Measurements from ENCODE around the gene MYO19. TPM values are rescaled to one million over a fixed set of nuclear protein-coding genes. Genes with fewer than 3 reads are reported as not detected.

MYO19 gene
- total RNA-seq, 1 experiment from 2014 or later: 144 TPM

DNA sequence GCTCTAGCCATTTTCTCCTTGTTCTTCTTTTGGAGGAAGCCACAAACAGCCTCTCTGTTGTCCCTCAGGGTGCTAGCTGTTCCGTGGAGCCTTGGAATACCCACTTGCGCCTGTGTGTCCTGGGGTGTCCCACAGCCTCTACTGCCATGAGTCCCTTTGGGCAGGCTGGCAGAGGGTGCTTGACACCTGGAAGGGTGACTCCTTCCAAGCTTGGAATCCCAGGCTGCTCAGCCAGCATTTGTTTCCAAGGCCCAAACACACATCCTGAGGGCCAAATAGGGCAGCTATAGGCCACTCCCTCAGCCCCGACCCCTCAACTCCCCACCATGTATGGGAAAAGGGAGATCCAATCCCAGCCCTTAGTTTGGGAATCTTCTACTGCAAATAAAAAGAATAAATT is 33.3 kb downstream of the MYO19 start:
- Histone ChIP-seq H3K18ac (ENCODE audit: insufficient read length, low read depth, low read length) (no peak overlapping the region), H3K27me3 (ENCODE audit: insufficient read depth, low read length) (no peaks in the 10 kb centered on the region), H3K79me2 (ENCODE audit: insufficient read depth, low read length) (no peaks in the 10 kb centered on the region), H4K20me1 (ENCODE audit: control insufficient read depth, insufficient read depth, insufficient read length) (peaks cover 2% of the 10 kb centered on the region), H3K23me2 (ENCODE audit: insufficient read length, low read depth, low read length, poor library complexity, severe bottlenecking) (no peaks in the 10 kb centered on the region), H3K4ac (ENCODE audit: low read depth, low read length) (no peak overlapping the region), H2BK12ac (ENCODE audit: insufficient read length, low read depth, low read length) (no peak overlapping the region), H2BK5ac (ENCODE audit: insufficient read length, low read length) (no peak overlapping the region), H3K4me2 (ENCODE audit: insufficient read depth, insufficient read length, low read length) (no peak overlapping the region), H3K23ac (ENCODE audit: insufficient read length, low read depth, low read length) (no peak overlapping the region), H3K27ac (ENCODE audit: insufficient read length, low read depth, low read length) (no peak overlapping the region), H4K91ac (ENCODE audit: insufficient read length, low read depth, low read length) (no peak overlapping the region), H3K9ac (ENCODE audit: extremely low read depth, insufficient read length, low read length) (no peak overlapping the region), H3K79me1 (ENCODE audit: insufficient read depth, low read depth, low read length, poor library complexity, severe bottlenecking) (no peaks in the 10 kb centered on the region), H3K4me1 (ENCODE audit: insufficient read depth, low read length) (no peaks in the 10 kb centered on the region), H3T11ph (ENCODE audit: low read length) (no peak overlapping the region), H4K5ac (ENCODE audit: insufficient read length, low read depth, low read length) (no peak overlapping the region), H2AFZ (ENCODE audit: low read length) (no peak overlapping the region), H3K14ac (ENCODE audit: insufficient read depth, low read length) (no peak overlapping the region), H4K8ac (replicated peaks; ENCODE audit: insufficient read length, low read depth, low read length) (no peak overlapping the region), H2BK120ac (ENCODE audit: low read depth, low read length, poor library complexity, severe bottlenecking) (no peak overlapping the region), H2BK15ac (ENCODE audit: low read depth, low read length) (no peak overlapping the region), H3K56ac (ENCODE audit: insufficient read length, low read depth, low read length) (no peak overlapping the region), H2AK5ac (ENCODE audit: insufficient read length, low read length) (no peak overlapping the region), H2BK20ac (ENCODE audit: low read depth, low read length, poor library complexity, severe bottlenecking) (no peak overlapping the region), H3K9me3 (ENCODE audit: control insufficient read depth, low read depth, low read length) (no peaks in the 10 kb centered on the region)
- Mint-ChIP-seq H3K36me3 (ENCODE audit: insufficient read depth in 1 of 3, low read depth in 3 of 3) (peaks cover 36 to 84% (median 82%) of the 10 kb centered on the region in 3 experiments; a peak in 6 of 7 replicates), H3K4me1 (no peaks in the 10 kb centered on the region), H3K9me3 (no peaks in the 10 kb centered on the region), H3K4me3 (no peak overlapping the region), H3K27ac (no peak overlapping the region; a peak in 1 of 7 replicates), H3K27me3 (ENCODE audit: low read depth) (no peaks in the 10 kb centered on the region; the same call in 1 of the 2 replicates)
- DNase-seq: peak; percentile 19
- TF ChIP-seq, protein P1, sequence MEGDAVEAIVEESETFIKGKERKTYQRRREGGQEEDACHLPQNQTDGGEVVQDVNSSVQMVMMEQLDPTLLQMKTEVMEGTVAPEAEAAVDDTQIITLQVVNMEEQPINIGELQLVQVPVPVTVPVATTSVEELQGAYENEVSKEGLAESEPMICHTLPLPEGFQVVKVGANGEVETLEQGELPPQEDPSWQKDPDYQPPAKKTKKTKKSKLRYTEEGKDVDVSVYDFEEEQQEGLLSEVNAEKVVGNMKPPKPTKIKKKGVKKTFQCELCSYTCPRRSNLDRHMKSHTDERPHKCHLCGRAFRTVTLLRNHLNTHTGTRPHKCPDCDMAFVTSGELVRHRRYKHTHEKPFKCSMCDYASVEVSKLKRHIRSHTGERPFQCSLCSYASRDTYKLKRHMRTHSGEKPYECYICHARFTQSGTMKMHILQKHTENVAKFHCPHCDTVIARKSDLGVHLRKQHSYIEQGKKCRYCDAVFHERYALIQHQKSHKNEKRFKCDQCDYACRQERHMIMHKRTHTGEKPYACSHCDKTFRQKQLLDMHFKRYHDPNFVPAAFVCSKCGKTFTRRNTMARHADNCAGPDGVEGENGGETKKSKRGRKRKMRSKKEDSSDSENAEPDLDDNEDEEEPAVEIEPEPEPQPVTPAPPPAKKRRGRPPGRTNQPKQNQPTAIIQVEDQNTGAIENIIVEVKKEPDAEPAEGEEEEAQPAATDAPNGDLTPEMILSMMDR (conservative IDR thresholded peaks at IDR 0.05): no peak
- no CpG with 5 or more reads among the region's 3 CpGs for WGBS (ENCODE audit: extremely low coverage, insufficient read length, low lambda C conversion rate)
